HG03139 (cell line): ENCODE data around the gene PCMT1.
A peak's percentile ranks its signal among the peaks of the same experiment; 100 is the strongest.
"Not testable (repeated sequence)": the region's sequence is repeated elsewhere in the genome, so short reads cannot be mapped to it uniquely, and the experiment has no call there.

Source experiments
- ATAC-seq: cut with Tn5 transposase; IDR thresholded peaks from one replicate; pipeline ENCODE4 v1.9.1; 2021; ENCODE audit not compliant: unreplicated experiment

Gene PCMT1

DNA sequence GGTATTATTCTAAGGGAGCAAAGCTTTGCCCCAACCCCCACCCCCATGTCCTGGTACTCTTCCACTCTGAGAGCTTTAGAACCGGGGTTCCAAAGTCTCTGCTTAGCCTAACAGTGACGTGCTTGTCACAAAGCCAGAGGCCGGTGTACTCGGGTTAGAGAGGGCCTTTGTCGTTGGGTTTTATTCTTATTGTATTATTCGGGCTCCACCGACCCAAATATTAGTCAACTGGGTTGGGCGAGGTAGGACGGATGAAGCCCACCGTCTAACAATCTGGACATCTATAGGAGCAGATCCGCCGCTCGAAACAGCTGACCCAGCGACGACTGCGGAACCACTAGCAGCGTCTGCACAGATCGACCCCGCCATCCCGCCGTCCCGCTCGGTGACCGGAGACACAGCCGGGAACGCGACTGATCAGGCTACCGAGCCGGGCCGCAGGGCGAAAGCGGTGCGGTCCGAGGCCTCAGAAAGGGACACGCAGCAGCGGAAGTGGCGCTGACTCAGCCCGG, 403 bp upstream of the PCMT1 start:
- not testable (repeated sequence) for ATAC-seq

DNA sequence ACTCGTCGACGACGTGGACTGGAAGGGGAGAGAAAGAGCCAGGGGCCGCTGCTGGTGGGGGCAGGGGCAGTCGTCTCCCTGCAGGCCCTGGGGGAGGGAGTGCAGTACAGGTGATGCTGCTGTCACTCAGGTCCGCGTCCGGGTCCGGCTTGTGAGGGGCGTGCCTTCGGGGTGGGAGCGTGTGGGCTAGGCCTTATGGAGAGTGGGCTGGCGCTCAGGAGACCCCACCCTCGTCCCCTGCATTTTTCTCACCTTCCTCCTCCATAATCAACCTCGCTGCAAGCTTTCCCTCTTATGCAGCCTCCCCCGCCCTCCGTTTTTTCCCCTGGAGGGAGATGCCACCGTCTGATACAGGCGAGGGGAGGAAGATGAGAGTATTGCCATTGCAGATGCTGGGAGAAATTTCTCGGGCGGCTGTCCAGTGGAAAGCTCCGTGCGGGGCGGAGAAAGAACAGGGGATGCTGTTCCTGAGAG, 632 bp downstream of the PCMT1 start:
- ATAC-seq: peak; percentile 25

DNA sequence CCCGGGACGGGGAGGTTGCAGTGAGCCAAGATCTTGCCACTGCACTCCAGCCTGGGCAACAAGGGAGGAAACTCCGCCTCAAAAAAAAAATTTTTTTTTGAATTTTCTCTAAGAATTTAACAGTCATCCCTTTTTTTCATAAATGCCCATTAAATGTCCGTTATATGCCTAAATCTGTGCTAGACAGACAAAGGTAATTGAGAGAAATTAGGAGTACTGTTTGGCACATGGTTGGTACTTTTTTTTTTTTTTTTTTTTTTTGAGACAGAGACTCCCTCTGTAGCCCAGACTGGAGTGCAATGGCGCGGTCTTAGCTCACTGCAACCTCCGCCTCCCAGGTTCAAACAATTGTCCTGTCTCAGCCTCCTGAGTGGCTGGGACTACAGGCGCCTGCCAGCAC, 1.7 kb downstream of the PCMT1 start:
- ATAC-seq: no peak

DNA sequence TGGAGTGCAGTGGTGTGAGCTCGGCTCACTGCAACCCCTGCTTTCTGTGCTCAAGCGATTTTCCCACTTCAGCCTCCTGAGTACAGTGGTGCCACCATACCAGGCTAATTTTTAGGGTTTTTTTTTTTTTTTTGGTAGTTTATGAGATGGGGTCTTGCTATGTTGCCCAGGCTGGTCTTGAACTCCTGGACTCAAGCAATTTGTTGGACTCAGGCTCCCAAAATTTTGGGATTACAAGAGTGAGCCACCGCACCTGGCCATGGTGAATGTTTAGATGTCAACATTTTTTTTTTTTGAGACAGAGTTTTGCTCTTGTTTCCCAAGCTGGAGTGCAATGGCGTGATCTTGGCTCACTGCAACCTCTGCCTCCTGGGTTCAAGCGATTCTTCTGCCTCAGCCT, 2.4 kb downstream of the PCMT1 start:
- not testable (repeated sequence) for ATAC-seq

DNA sequence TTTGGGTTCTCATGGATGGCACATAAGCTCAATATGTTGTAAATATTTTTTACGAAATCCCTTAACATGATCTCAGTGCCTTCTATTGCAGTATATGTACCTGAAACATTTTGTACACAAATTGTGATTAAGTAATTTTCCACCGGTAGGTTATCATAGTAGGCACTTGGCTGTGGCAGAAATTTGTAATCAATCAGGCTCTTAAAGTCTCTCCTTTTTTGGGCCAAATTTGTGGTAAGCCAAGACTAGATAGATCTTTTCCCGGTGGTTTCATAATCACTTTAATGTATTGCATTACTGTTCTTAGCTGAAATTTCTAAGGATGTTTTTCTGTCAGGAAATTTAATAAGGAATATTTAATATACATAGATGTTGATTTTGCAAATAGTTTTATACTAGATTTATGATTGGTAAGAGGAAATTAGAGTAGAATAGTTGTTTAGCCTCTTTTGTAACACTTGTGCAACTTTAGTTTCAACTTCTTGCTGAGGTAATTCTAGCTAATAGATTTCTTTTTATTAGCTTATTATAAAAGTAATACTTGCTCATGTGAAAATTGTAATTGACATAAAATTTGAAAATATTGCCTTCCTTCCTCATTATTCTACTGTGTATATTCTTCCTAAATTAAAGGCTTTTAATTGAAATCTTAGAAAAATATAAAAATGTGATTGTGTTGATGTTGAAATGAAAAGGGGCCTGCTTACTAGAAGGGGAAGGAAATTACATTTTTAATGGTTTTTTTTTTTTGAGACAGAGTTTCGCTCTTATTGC, 3.2 kb downstream of the PCMT1 start:
- no peak for ATAC-seq

DNA sequence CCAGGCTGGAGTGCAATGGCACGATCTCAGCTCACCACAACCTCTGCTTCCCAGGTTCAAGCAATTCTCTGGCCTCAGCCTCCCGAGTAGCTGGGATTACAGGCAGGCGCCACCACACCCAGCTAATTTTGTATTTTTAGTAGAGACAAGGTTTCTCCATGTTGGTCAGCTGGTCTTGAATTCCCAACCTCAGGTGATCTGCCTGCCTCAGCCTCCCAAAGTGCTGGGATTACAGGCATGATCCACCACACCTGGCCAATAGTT, 3.8 kb downstream of the PCMT1 start:
- not testable (repeated sequence) for ATAC-seq

DNA sequence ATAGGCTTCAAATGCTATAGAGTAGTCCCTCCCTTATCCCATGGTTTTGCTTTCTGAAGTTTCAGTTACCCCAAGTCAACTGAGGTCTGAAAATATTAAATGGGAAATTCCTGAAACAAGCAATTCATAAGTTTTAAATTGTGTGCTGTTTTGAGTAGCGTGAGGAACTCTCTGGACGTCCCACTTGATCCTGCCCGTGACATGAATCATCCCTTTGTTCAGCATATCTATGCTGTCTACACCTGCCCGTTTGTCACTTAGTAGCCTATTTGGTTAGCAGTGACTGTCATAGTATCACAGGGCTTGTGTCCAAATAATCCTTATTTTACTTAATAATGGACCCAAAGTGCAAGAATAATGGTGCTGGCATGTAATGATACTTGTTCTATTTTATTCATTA, 5.0 kb downstream of the PCMT1 start:
- no peak for ATAC-seq

DNA sequence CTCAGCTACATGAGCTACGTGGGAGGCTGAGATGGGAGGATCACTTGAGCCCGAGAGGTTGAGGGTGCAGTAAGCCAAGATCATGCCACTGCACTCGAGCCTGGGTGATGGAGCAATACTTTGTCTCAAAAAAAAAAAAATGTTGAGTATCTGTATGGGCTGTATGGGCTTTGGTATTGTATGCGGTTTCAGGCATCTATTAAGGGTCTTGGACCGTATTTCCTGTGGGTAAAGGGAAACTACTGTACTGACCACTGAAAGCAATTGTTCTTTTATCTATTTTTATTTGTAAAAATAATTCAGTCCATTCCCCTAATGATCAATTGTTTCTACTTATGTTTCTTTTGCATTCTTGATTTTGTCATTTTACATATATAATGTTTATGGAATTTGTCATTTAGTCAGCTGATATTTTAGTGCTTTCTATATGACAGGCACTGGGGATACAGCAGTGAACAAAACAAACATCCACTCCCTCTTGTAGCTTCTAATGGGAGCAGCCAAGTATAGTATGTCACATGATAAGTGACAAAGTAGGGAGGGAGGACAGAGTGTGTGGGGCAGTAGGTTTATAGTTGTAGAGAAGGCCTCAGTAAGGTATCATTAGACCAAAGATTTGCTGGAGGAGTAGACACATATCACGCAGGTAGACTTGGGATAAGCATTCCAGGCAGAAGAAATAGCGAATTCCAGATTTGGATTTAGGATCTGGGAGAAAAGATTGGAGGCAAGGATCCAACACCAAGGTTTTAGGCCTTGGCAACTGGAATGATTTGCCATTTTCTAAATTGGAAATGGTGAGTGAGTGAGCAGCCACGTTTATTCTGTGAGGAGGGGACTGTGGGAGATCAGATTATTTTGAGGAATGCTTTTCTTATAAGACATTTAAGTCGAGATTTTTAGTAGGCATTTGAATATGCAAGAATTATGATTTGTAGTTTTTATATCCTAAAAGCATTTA, 6.0 kb downstream of the PCMT1 start:
- peak; percentile 80 for ATAC-seq

DNA sequence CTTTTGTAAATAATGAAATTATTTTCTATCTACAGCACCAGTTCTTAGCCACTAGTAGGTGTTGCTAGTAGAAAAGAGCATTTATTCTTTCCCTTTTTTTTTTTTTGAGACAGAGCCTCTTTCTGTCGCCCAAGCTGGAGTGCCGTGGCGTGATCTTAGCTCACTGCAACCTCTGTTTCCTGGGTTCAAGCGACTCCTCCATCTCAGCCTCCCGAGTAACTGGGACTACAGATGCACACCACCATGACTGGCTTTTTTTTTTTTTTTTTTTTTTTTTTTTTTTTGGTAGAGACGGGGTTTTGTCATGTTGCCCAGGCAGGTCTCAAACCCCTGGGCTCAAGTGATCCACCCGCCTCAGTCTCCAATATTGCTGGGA, 6.7 kb downstream of the PCMT1 start:
- no peak for ATAC-seq

DNA sequence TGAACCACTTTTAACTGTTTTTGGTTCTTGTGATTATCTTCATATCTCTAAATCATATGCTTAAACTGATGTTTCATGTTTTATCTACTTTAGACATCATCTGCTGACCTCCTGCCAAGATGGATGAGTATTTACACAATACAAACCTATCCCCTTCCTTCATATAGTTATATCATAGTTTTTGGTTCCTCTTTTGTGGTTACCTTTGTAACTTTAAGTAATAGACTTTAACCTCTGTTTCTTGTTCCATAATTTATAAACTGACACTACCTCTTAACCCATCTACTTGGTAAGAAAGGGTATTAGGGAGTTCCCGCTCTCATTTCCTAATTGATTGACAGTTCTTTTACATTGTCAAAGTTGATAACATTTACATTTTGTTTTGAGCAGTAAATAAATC, 11.9 kb downstream of the PCMT1 start:
- ATAC-seq: peak; percentile 97

DNA sequence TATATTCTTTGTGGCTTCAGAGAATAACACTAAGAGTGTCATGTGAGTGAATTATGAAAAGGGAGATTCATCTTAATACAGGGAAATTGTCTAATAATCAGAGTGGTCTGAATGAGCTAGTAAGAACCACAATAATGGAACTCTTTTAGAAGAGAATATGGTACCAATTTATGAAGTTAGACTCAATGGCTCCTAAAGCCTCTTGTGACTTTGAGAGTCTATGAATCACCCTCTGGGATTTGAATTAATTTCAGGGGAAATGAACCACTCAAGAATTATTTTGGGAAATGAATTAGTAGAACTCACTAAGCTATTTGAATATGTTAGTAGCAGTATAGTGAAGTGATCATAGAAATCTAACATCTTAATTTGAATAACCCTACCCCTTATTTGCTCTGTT, 14.3 kb downstream of the PCMT1 start:
- no peak for ATAC-seq

DNA sequence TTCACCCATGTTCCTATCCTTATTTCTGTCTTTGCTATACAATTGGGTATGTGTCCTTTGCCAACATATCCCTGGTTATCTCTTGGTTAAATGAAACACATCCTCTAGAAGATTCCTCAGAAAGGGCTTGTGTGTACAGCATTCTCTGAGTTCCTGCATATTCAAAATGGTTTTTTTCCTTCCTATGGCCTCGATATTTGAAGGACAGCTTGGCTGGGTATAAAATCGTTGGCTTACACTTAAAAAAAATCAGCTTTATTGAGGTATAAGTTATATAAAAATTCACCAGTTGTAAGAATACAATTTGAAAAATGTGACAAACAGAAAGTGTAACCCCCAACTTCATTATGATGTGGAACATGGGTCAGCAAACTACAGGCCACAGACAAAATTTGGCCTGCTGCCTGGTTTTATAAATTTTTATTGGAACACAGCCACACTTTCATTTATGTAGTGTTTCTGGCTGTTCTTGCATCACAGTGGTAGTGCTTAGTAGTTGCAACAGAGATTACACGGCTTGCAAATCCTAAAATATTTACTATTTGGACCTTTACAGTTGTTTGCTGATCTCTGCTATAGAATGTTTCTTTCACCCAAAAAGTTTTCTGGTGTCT, 16.7 kb downstream of the PCMT1 start:
- ATAC-seq: no peak

DNA sequence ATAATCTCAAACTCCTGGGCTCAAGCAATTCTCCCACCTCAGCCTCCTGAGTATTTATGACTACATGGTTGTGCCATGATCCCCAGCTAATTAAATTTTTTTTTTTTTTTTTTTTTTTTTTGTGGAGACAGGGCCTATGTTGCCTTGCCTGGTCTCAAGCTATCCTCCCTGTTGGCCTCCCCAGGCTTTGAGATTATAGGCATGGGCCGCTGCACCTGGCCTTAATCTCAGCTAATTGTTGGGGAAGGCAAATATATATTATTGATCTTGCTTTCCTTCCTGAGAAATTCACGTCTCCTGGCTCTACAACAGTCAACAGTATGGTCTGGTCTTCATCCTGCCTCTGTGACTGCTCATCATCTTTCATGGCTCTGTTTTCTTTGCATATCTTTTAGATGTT, 20.1 kb downstream of the PCMT1 start:
- no peak for ATAC-seq

DNA sequence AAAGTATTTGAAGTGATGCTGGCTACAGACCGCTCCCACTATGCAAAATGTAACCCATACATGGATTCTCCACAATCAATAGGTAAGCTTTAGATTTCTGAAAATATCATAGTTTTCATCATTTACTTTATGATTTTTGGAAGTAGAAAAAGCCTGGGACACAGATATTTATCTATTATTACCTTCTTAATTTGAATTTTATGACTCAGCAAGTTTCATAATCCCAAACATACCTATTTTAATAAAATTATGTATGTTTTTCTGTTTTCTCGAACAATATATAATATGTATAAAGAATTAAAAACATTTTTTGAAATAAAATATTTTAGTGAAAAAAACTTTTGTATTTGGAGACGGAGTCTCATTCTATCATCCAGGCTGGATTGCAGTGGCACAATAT, 21.6 kb downstream of the PCMT1 start:
- ATAC-seq: no peak

DNA sequence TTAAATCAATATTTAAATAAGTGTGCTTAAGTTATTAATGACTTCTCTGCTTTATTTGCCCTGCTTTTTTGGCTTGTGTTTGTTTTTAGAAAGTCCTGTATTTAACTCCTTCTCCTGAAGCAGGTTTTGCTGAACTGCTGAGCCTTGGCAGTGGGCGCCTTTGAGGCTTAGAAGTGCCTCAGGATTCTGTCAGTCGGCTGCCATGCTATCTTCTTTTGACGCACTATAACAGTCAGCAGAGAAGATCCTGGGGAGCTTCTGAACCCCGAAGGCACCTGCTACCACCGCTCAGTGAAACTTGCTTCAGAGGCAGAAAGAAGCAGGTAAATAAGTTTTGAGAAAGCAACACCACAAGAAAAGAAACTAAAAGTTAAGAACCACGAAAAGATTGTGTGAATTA, 22.4 kb downstream of the PCMT1 start:
- no peak for ATAC-seq

DNA sequence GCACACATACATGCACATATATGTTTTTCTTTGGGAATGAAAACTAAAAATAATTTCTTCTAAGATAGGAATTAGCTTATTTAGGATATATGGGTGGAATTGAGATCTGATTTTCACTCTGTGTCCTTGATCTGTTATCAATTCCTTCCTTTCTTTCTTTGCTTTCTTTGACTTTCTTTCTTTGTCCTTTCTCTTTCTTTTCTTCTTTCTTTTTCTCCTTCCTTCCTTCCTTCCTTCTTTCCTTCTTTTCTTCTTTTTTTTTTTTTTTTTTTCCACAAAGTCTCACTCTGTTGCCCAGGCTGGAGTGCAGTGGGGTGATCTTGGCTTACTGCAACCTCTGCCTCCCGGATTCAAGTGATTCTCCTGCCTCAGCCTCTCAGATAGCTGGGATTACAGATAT, 28.1 kb downstream of the PCMT1 start:
- ATAC-seq: no peak

DNA sequence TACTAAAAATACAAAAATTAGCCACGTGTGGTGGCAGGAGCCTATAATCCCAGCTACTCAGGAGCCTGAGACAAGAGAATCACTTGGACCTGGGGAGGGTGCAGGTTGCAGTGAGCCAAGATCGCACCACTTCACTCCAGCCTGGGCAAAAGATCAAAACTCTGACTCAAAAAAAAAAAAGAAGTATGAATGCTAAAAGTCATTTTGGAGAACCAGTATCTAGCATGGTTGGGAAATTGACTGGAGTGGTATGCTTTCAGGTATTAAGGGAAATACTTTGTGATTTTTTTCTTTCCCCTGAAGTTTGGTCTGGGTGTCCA, 30.1 kb downstream of the PCMT1 start:
- no peak for ATAC-seq

DNA sequence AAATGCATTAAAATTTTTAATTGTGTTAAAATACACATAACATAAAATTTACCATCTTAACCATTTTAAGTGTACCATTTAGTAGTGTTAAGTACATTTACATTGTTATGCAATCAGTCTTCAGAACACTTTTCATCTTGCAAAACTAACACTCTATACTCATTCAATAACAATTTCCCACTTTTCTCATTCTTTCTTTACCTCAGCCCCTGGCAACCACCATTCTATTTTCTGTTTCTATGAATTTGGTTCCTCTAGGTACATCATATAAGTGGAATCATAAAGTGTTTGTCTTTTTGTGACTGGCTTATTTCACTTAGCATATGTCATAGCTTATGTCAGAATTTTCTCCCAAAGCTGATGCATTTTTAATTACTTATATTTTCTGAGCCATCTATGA, 32.2 kb downstream of the PCMT1 start:
- ATAC-seq: no peak

DNA sequence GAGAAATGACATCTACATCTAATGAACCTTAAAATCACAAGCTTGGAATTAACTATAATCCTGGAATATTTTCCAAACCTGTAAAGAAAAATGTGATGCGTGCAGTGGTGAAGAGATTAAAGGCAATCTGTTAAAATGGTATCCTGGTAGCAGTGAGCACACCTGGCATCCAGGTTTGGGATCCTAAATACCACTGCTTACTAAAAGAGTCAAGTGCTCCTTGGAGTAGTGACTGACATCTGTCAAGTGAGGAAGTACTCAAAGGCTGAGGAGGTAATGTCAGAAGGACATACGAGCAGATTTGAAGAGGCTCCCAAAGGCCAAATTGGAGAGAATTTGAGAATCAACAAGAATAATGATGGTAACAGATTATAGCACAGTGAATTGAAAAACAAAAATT, 32.8 kb downstream of the PCMT1 start:
- no peak for ATAC-seq

DNA sequence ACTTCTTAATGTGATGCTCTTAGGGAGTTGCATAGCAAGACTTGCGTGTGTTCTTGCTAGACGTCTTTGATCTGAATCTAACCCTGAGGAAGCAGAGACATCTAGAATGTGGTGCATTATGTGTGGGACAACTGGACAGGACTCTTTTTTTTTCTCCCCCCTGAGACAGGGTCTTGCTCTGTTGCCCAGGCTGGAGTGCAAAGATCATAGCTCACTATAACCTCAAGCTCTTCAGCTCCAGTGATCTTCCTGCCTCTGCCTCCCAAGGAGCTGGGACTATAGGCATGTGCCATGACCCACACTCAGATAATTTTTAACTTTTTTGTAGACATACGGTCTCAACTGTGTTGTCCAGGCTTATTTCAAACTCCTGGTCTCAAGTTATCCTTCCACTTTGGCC, 34.0 kb downstream of the PCMT1 start:
- ATAC-seq: no peak

DNA sequence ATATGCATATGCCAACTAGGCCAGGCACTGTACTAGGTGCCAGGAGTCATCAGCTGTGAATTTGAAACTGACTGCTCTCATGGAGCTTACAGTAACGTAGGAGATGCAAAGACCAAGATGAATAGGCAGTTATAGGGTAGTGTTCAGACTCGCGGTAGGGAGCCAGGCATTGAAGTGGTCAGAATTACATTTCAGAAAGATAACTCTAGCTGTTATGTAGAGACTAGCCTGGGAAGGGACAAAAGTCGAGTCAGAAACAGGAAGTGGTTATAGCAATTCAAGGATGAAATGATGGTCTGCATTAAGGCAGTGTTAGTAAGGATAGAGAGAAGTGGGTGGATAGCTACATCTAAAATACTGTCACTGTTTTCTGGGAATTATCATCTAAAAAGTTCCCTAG, 56.6 kb downstream of the PCMT1 start:
- no peak for ATAC-seq

DNA sequence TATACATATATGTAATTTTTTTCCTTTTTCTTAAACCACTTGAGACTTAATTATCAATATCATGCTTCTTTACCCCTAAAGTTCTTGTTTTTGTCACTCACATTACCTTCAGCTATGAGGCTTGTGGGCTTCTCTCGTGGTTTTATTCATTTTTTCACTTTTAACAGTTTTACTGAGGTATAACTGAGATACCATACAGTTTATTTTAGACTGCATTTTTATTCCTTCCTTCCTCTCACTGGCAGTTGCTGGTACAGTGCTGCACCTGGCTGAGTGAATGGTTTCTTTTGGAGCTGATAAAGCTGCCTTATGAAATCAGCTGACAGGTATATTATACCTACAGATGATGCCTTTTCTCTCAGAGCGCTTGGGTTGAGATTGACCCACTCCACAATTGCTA, 60.3 kb downstream of the PCMT1 start:
- ATAC-seq: no peak
